NB4 (cell line): ENCODE results near the gene BAHD1.

Experiments
- MYC ChIP-seq: IDR thresholded peaks from 2 replicates; pipeline ENCODE4 v1.6.1; 2011; ENCODE audit warnings: low read depth, low read length
- TF ChIP-seq, protein P1 (sequence below): IDR thresholded peaks from one replicate; pipeline ENCODE4 v1.5.1; 2012; ENCODE audit warnings: low read depth, low read length

DNA sequence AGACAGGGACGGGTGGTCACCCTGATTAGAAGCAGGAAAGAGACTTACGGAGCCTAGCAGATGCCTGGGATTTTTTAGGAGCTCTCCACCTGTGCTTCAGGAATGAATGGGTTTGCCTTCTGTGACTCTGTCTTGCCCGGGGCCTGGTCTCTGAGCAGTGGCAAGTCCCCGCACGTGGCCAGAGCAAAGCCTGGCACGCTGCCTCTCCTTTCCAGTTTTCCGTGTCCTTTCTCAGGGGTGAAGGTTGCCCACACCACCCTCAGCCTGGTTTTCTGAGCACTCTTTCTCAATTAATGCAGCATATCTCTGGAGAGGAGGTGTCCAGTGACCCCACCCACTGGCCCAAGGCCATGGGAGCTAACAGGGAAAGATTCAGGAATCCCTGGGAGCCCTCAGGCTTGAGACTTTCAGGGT lies 15.6 kb downstream of the BAHD1 start:
- TF ChIP-seq, protein P1, sequence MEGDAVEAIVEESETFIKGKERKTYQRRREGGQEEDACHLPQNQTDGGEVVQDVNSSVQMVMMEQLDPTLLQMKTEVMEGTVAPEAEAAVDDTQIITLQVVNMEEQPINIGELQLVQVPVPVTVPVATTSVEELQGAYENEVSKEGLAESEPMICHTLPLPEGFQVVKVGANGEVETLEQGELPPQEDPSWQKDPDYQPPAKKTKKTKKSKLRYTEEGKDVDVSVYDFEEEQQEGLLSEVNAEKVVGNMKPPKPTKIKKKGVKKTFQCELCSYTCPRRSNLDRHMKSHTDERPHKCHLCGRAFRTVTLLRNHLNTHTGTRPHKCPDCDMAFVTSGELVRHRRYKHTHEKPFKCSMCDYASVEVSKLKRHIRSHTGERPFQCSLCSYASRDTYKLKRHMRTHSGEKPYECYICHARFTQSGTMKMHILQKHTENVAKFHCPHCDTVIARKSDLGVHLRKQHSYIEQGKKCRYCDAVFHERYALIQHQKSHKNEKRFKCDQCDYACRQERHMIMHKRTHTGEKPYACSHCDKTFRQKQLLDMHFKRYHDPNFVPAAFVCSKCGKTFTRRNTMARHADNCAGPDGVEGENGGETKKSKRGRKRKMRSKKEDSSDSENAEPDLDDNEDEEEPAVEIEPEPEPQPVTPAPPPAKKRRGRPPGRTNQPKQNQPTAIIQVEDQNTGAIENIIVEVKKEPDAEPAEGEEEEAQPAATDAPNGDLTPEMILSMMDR = no peak
- TF ChIP-seq MYC = no peak
